GM12878 (cell line): ENCODE data around the gene LRRC52. TPM values are rescaled to one million over a fixed set of nuclear protein-coding genes. Genes with fewer than 3 reads are reported as not detected.

Experiments
- ATAC-seq: fragments of 200-7000 bp; cut with Tn5 transposase; 3 replicates; pipeline ENCODE4 v1.9.1; 2020; ENCODE audit warnings: mild to moderate bottlenecking, moderate library complexity
- BruUV-seq: library from RNA; stranded (reverse); fragments of 400-500 nt; replicated peaks from 2 replicates; lab custom pipeline; 2021; lab: Mats Ljungman, UMichigan
- CTCF ChIA-PET: fragments of 300-600 bp; sonication (Branson Sonifier 250); formaldehyde crosslinking; extraction: SDS; loops from one replicate; lab custom pipeline; 2021; ENCODE audit warnings: inconsistent platforms; lab: Yijun Ruan, JAX
- POLR2A ChIA-PET: fragments of 350-600 bp; formaldehyde crosslinking; extraction: SDS; loops from one replicate; lab custom pipeline; 2021; ENCODE audit warnings: inconsistent platforms; lab: Charles Lee
- RAD21 ChIA-PET: fragments of 300-600 bp; sonication (Branson Sonifier 250); formaldehyde crosslinking; loops from one replicate; lab custom pipeline; 2023; ENCODE audit warnings: antibody characterized with exemption; ENCODE audit not compliant: unreplicated experiment; lab: Charles Lee
- SMC1A ChIA-PET: fragments of 300-600 bp; sonication (Branson Sonifier 250); formaldehyde crosslinking; loops from one replicate; lab custom pipeline; 2023; ENCODE audit not compliant: unreplicated experiment, uncharacterized antibody; lab: Charles Lee
- DNase-seq: peaks from one replicate; pipeline ENCODE4 v3.0.0-alpha.2; 2011; ENCODE audit warnings: low read depth, low spot score
- FAIRE-seq: peaks from 3 replicates; lab custom pipeline; 2011; peaks lifted over from hg19 to GRCh38; lab: Jason Lieb, UNC
- H2AFZ ChIP-seq: 2 replicates; pipeline ENCODE4 v1.6.0; 2011; ENCODE audit warnings: low read depth, low read length, control low read depth; ENCODE audit not compliant: control insufficient read depth
- H3K27ac ChIP-seq: 2 replicates; pipeline ENCODE4 v1.5.1; 2011; ENCODE audit warnings: control low read depth; ENCODE audit not compliant: control insufficient read depth, insufficient read depth
- H3K27me3 ChIP-seq, 2 experiments: replicated peaks in 1 of 2; 2 replicates each; pipeline versions ENCODE4 v1.6.0 to v1.6.1; 2011; ENCODE audit warnings: low read length in 1 of 2; ENCODE audit not compliant: control insufficient read depth in 2 of 2, insufficient read depth in 2 of 2
- H3K36me3 ChIP-seq, 2 experiments: 2 replicates each; pipeline ENCODE4 v1.5.1; 2011; ENCODE audit warnings: low read length in 1 of 2; ENCODE audit not compliant: control insufficient read depth in 2 of 2, insufficient read depth in 2 of 2
- H3K4me1 ChIP-seq: 2 replicates; pipeline ENCODE4 v1.6.1; 2011; ENCODE audit warnings: mild to moderate bottlenecking, low read length, moderate library complexity, mixed read lengths; ENCODE audit not compliant: control insufficient read depth, insufficient read depth
- H3K4me2 ChIP-seq: 2 replicates; pipeline ENCODE4 v1.6.0; 2011; ENCODE audit warnings: control low read depth; ENCODE audit not compliant: control insufficient read depth, insufficient read depth
- H3K4me3 ChIP-seq: fragments of 200-600 bp; sonication (generic); 2 replicates; pipeline ENCODE4 v1.5.1; 2016
- H3K79me2 ChIP-seq: 2 replicates; pipeline ENCODE4 v1.6.0; 2011; ENCODE audit warnings: low read length; ENCODE audit not compliant: control insufficient read depth, insufficient read depth
- H3K9ac ChIP-seq: 2 replicates; pipeline ENCODE4 v1.8.0; 2011; ENCODE audit warnings: low read length, control low read depth, mixed read lengths; ENCODE audit not compliant: control insufficient read depth, insufficient read depth
- H3K9me3 ChIP-seq: replicated peaks from 3 replicates; pipeline ENCODE4 v1.5.1; 2011; ENCODE audit warnings: mild to moderate bottlenecking, low read length; ENCODE audit not compliant: control insufficient read depth, insufficient read depth
- H4K20me1 ChIP-seq: 2 replicates; pipeline ENCODE4 v1.6.0; 2011; ENCODE audit not compliant: control insufficient read depth, insufficient read depth
- BHLHE40 ChIP-seq, 2 experiments: fragments of 450-650 bp in 1 of 2; IDR thresholded peaks; 2 replicates each; pipeline ENCODE4 v1.6.1; 2011 to 2017; ENCODE audit warnings: low read depth in 2 of 2, borderline replicate concordance in 1 of 2, improper control_type of control experiment in 1 of 2, low read length in 1 of 2, mild to moderate bottlenecking in 1 of 2
- CHD1 ChIP-seq: IDR thresholded peaks from 2 replicates; pipeline ENCODE4 v1.6.1; 2012; ENCODE audit warnings: low read depth, low read length, improper control_type of control experiment
- DPF2 ChIP-seq: fragments of 450-650 bp; IDR thresholded peaks from 2 replicates; pipeline ENCODE4 v1.6.1; 2017; ENCODE audit warnings: mild to moderate bottlenecking
- MEF2A ChIP-seq: IDR thresholded peaks from 2 replicates; pipeline ENCODE4 v1.6.1; 2011; ENCODE audit warnings: low read depth, mild to moderate bottlenecking, low read length, moderate library complexity; ENCODE audit not compliant: insufficient read depth
- MEF2B ChIP-seq: fragments of 450-650 bp; IDR thresholded peaks from 2 replicates; pipeline ENCODE4 v1.6.1; 2018; ENCODE audit warnings: mild to moderate bottlenecking, moderate library complexity; ENCODE audit not compliant: partially characterized antibody, poor library complexity, severe bottlenecking
- NR2C1 ChIP-seq: fragments of 450-650 bp; IDR thresholded peaks from 2 replicates; pipeline ENCODE4 v1.6.1; 2017; ENCODE audit warnings: antibody characterized with exemption, mild to moderate bottlenecking, moderate library complexity
- NR2C2 ChIP-seq: IDR thresholded peaks from 2 replicates; pipeline ENCODE4 v1.6.1; 2011; ENCODE audit warnings: borderline replicate concordance, low read depth; ENCODE audit not compliant: control insufficient read depth, insufficient read length
- SMAD1 ChIP-seq: fragments of 450-650 bp; IDR thresholded peaks from 2 replicates; pipeline ENCODE4 v1.6.1; 2018; ENCODE audit warnings: mild to moderate bottlenecking, low read depth; ENCODE audit not compliant: partially characterized antibody
- SPI1 ChIP-seq: IDR thresholded peaks from 2 replicates; pipeline ENCODE4 v1.6.1; 2011; ENCODE audit warnings: low read depth, mild to moderate bottlenecking, low read length, moderate library complexity, borderline replicate concordance; ENCODE audit not compliant: insufficient read depth
- SUPT20H ChIP-seq: IDR thresholded peaks from 2 replicates; pipeline ENCODE4 v1.6.1; 2011; ENCODE audit warnings: low read depth, mild to moderate bottlenecking, low read length, moderate library complexity, borderline replicate concordance; ENCODE audit not compliant: control insufficient read depth
- TARDBP ChIP-seq: IDR thresholded peaks from 2 replicates; pipeline ENCODE4 v1.6.1; 2016; ENCODE audit warnings: borderline replicate concordance
- ZNF274 ChIP-seq: IDR thresholded peaks from one replicate; pipeline ENCODE4 v1.8.0; 2011; ENCODE audit not compliant: insufficient read length, insufficient read depth
- ZZZ3 ChIP-seq: IDR thresholded peaks from 2 replicates; pipeline ENCODE4 v1.6.1; 2011; ENCODE audit warnings: low read depth; ENCODE audit not compliant: control insufficient read depth, insufficient read length
- WGBS: methylation state at CpG from one replicate; pipeline ENCODE4 v1.1.6; 2016; ENCODE audit warnings: low lambda C conversion rate; ENCODE audit not compliant: insufficient replicate concordance, insufficient coverage; ENCODE audit errors: missing lambda C conversion rate; 5-methylcytosine and 5-hydroxymethylcytosine counted together
- in situ Hi-C: fragments of 300-500 bp; cut with MboI; formaldehyde crosslinking; loops from 9 replicates; pipeline ENCODE4 v1.14.3; 2018; ENCODE audit warnings: mixed read lengths
- intact Hi-C: fragments of 100-400 bp; cut with micrococcal nuclease; formaldehyde crosslinking; loops from one replicate; pipeline ENCODE4 v1.14.2; 2022; ENCODE audit not compliant: unreplicated experiment
- polyA plus RNA-seq, 11 experiments: library from polyadenylated mRNA; depleted of rRNA in 4 of 11; unstranded in 6 of 11; stranded (reverse) in 5 of 11; fragments of >200 nt; fragmentation: Nextera tagmentation in 4 of 11; fragmentation: Illumina TruSeq in 1 of 11; extraction: Ambion mirVana in 4 of 11; extraction: Trizol in 1 of 11; gene quantifications; 1 replicate in 1 of 11; 2 replicates in 10 of 11; pipeline versions ENCODE4 v1.2.1 to v1.2.3, GENCODE V29; 2011 to 2016; ENCODE audit warnings: inconsistent platforms in 2 of 11, missing spikeins in 2 of 11, low read depth in 1 of 11
- total RNA-seq, 4 experiments: library from RNA; depleted of rRNA in 3 of 4; stranded (reverse); fragments of >200 nt in 3 of 4; fragmentation: Illumina TruSeq in 1 of 4; extraction: Trizol in 1 of 4; gene quantifications; 2 replicates each; pipeline versions ENCODE4 v1.2.1 to v1.2.3, GENCODE V29; 2013 to 2021
- TF ChIP-seq, protein P1 (sequence below), 3 experiments: IDR thresholded peaks in 2 of 3; conservative IDR thresholded peaks in 1 of 3; 2 replicates each; pipeline ENCODE4 v1.5.1; 2011; ENCODE audit warnings: low read depth in 3 of 3, low read length in 3 of 3, mild to moderate bottlenecking in 3 of 3, control low read depth in 2 of 3, moderate library complexity in 2 of 3, inconsistent platforms in 1 of 3, mixed read lengths in 1 of 3; ENCODE audit not compliant: control insufficient read depth in 2 of 3, insufficient read depth in 1 of 3; ENCODE audit errors: extremely low read depth in 1 of 3

The LRRC52 gene
- total and polyA plus RNA-seq, 10 of the 15 experiments (the other 5 are each of a cell fraction or from before 2014, with no cell fraction given), result not detected

DNA sequence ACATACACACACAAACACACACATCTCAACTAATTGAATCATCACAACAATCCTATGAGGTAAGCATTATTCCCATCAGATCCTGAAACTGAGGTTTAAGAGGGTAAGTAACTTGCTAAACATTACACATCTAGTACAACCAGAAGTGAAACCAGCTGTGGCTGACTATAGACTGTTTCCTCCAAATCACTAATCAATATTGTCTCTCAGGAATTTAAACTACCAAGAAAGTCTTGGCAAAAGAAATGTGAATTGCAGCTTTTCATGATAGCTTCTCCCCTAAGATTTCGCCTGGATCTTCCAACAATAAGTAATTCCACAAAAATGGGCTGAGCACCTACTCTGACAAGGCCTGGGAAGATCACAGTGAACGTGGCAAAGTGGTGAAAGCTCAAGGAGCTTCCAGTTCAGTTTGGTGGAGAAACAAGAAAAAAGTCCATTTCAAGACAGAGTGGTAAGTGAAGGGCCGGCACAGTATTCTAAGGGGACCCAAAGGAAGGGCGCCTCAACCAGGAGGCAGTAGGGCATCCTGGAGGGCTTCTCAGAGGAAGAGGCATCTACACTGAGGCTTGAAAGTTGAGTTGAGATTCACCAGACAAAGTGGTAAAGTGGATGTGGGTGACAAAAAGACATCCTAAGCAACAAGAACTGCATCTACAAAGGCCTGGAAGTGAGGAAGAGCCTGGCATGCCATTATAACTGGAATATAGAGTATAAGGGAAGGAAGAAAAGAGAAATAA is 22.1 kb downstream of the LRRC52 start:
- CTCF ChIA-PET, result no interaction called here
- in situ Hi-C loops, result no loop called here
- H3K4me2 ChIP-seq, result no peak overlapping the region
- whole genome bisulfite sequencing, result 25% methylated on average over 4 of the region's 4 CpGs
- no peaks in the 10 kb centered on the region for H3K36me3 ChIP-seq
- no peaks in the 10 kb centered on the region for H3K9me3 ChIP-seq
- SMC1A ChIA-PET, result no interaction called here
- FAIRE-seq, result no peak
- RAD21 ChIA-PET, result no interaction called here
- H4K20me1 ChIP-seq, result no peaks in the 10 kb centered on the region; the same call in 1 of the 2 replicates
- no peak overlapping the region for H3K9ac ChIP-seq
- ATAC-seq, result no peak
- no peaks in the 10 kb centered on the region for H3K79me2 ChIP-seq
- no peaks in the 10 kb centered on the region for H3K4me1 ChIP-seq
- H3K27ac ChIP-seq, result no peak overlapping the region
- POLR2A ChIA-PET, result no interaction called here
- TF ChIP-seq NR2C2 (no peak), SMAD1 (no peak), ZNF274 (no peak), CHD1 (no peak), BHLHE40 (IDR thresholded peaks at IDR 0.05; ENCODE audit: borderline replicate concordance in 1 of 2, low read depth in 2 of 2, low read length in 1 of 2) (no peak), NR2C1 (no peak), TARDBP (no peak), MEF2A (no peak), ZZZ3 (no peak), SPI1 (no peak), MEF2B (no peak), SUPT20H (no peak), DPF2 (no peak)
- TF ChIP-seq, protein P1, sequence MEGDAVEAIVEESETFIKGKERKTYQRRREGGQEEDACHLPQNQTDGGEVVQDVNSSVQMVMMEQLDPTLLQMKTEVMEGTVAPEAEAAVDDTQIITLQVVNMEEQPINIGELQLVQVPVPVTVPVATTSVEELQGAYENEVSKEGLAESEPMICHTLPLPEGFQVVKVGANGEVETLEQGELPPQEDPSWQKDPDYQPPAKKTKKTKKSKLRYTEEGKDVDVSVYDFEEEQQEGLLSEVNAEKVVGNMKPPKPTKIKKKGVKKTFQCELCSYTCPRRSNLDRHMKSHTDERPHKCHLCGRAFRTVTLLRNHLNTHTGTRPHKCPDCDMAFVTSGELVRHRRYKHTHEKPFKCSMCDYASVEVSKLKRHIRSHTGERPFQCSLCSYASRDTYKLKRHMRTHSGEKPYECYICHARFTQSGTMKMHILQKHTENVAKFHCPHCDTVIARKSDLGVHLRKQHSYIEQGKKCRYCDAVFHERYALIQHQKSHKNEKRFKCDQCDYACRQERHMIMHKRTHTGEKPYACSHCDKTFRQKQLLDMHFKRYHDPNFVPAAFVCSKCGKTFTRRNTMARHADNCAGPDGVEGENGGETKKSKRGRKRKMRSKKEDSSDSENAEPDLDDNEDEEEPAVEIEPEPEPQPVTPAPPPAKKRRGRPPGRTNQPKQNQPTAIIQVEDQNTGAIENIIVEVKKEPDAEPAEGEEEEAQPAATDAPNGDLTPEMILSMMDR (IDR thresholded peaks at IDR 0.05 in 2 of 3, conservative IDR thresholded peaks at IDR 0.05 in 1 of 3; ENCODE audit: control insufficient read depth in 2 of 3, extremely low read depth in 1 of 3, insufficient read depth in 1 of 3, low read depth in 3 of 3, low read length in 3 of 3), result no peak
- no TSS peak for BruUV-seq
- H2AFZ ChIP-seq, result no peak overlapping the region
- intact Hi-C loops, result no loop called here
- no peak for DNase-seq
- H3K27me3 ChIP-seq, result peaks cover 6% of the 10 kb centered on the region in 2 experiments
- H3K4me3 ChIP-seq, result no peak overlapping the region
